GM06990 (cell line): ENCODE data around the gene SLC2A13.
"Not testable (repeated sequence)": the region's sequence is repeated elsewhere in the genome, so short reads cannot be mapped to it uniquely, and the experiment has no call there.

Experiments
- DNase-seq: peaks from one replicate; pipeline ENCODE4 v3.0.0-alpha.2; 2011; ENCODE audit not compliant: insufficient read length; ENCODE audit errors: extremely low read depth
- H3K27me3 ChIP-seq: replicated peaks from 2 replicates; pipeline ENCODE4 v1.6.0; 2011; ENCODE audit warnings: low read length; ENCODE audit not compliant: control insufficient read depth, insufficient read depth
- H3K36me3 ChIP-seq: 2 replicates; pipeline ENCODE4 v1.5.1; 2011; ENCODE audit warnings: low read length; ENCODE audit not compliant: control insufficient read depth, insufficient read depth
- H3K4me3 ChIP-seq: replicated peaks from 2 replicates; pipeline ENCODE4 v1.5.1; 2011; ENCODE audit warnings: low read depth, mild to moderate bottlenecking, control low read depth, low read length
- TF ChIP-seq, protein P1 (sequence below): IDR thresholded peaks from 2 replicates; pipeline ENCODE4 v1.5.1; 2011; ENCODE audit warnings: low read length, control low read depth, mild to moderate bottlenecking, inconsistent platforms; ENCODE audit not compliant: insufficient read depth, poor library complexity, severe bottlenecking

SLC2A13 gene

DNA sequence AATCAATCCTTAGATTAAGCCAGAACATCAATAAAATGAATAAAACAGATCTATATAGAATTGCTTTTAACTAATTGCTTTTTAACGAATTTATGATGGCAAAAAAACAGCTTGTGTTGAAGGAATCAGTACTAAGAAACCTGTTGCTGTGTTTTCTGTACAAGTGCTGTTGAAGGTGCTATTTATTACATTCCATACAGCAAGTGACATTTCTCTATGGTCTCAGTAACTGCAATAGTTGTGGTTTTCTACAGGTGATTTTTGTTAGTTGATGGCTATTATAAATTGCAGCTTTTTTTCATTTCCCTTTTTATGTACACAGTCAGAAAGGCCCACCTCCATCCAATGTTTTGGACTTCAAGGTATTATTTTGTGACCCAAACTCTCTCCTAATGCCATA lies 56.6 kb downstream of the SLC2A13 start:
- Histone ChIP-seq H3K4me3 (no peak overlapping the region), H3K27me3 (no peaks in the 10 kb centered on the region), H3K36me3 (no peaks in the 10 kb centered on the region)
- no peak for DNase-seq
- TF ChIP-seq, protein P1, sequence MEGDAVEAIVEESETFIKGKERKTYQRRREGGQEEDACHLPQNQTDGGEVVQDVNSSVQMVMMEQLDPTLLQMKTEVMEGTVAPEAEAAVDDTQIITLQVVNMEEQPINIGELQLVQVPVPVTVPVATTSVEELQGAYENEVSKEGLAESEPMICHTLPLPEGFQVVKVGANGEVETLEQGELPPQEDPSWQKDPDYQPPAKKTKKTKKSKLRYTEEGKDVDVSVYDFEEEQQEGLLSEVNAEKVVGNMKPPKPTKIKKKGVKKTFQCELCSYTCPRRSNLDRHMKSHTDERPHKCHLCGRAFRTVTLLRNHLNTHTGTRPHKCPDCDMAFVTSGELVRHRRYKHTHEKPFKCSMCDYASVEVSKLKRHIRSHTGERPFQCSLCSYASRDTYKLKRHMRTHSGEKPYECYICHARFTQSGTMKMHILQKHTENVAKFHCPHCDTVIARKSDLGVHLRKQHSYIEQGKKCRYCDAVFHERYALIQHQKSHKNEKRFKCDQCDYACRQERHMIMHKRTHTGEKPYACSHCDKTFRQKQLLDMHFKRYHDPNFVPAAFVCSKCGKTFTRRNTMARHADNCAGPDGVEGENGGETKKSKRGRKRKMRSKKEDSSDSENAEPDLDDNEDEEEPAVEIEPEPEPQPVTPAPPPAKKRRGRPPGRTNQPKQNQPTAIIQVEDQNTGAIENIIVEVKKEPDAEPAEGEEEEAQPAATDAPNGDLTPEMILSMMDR, result no peak

- H3K4me3 ChIP-seq, H3K36me3 ChIP-seq, H3K27me3 ChIP-seq, DNase-seq: not testable (repeated sequence)
These were observed 58.9 kb downstream of the SLC2A13 start for GRCh38 chr12:40047002-40047401.

DNA sequence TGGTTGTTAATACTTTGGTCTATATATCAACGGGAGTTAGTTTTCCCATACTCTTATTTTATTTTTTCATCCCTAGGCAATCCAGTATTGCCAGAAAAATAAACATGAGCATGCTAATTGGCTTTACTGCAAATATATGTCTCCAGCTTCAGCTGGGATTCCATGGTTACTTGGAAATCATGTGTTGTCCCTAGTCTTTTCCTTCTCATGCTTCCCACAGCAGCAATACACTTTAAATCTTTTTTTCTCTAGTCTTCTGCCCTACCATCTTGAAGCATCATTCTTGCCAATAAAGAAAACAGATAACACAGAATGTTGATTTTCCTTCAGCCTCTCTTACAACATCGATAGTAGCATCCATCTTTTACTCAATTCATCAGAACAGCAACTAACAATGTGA lies 60.2 kb downstream of the SLC2A13 start:
- TF ChIP-seq, protein P1, result no peak
- no peak for DNase-seq
- H3K27me3 ChIP-seq, result no peaks in the 10 kb centered on the region
- H3K4me3 ChIP-seq, result no peak overlapping the region
- no peaks in the 10 kb centered on the region for H3K36me3 ChIP-seq

DNA sequence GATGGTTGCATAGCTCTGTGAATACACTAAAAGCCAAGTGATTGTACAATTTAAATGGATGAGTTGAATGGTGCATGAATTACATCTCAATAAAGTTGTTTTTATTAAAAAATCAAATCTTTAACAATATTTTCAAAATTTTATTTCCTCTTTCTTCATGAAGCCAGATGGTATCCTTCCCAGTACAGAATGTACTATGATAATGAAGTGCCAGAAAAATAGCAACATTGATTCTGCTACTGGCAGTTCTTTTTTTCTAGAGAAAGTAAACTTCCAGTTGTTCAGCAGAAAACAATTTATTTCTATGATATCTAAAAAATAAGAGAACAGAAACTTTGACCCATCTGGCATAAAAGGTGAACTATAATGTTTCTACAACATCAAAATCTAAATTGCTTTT lies 61.5 kb downstream of the SLC2A13 start:
- Histone ChIP-seq H3K27me3 (no peaks in the 10 kb centered on the region), H3K4me3 (no peak overlapping the region), H3K36me3 (no peaks in the 10 kb centered on the region)
- TF ChIP-seq, protein P1, result no peak
- DNase-seq, result no peak

- no peak overlapping the region for H3K4me3 ChIP-seq
- TF ChIP-seq, protein P1, result no peak
- DNase-seq, result no peak
- H3K36me3 ChIP-seq, result no peaks in the 10 kb centered on the region
- H3K27me3 ChIP-seq, result no peaks in the 10 kb centered on the region
These were observed 66.3 kb downstream of the SLC2A13 start for GRCh38 chr12:40039598-40039997.

GRCh38 chr12:40038619-40039018 lies 67.3 kb downstream of the SLC2A13 start:
- H3K36me3 ChIP-seq, result no peaks in the 10 kb centered on the region
- H3K4me3 ChIP-seq, result no peak overlapping the region
- H3K27me3 ChIP-seq, result no peaks in the 10 kb centered on the region
- no peak for DNase-seq
- TF ChIP-seq, protein P1, result no peak
